B cell (primary cell): Measurements from ENCODE around the gene PHOX2B. TPM values are rescaled to one million over a fixed set of nuclear protein-coding genes. Genes with fewer than 3 reads are reported as not detected.

Source experiments
- ATAC-seq: fragments of 200-7000 bp; cut with Tn5 transposase; one replicate; pipeline ENCODE4 v1.10.0; 2021; ENCODE audit warnings: low read depth, mild to moderate bottlenecking, moderate number of reproducible peaks, moderate library complexity
- CTCF ChIA-PET: fragments of 350-600 bp; sonication (Branson Sonifier 250); formaldehyde crosslinking; loops from one replicate; lab custom pipeline; 2021; ENCODE audit warnings: antibody characterized with exemption, inconsistent platforms; lab: Charles Lee
- POLR2A ChIA-PET: fragments of 350-600 bp; sonication (Branson Sonifier 250); formaldehyde crosslinking; loops from one replicate; lab custom pipeline; 2021; ENCODE audit warnings: antibody characterized with exemption; lab: Charles Lee
- DNase-seq: peaks from one replicate; pipeline ENCODE4 v3.0.0; 2013
- H2AFZ ChIP-seq: 2 replicates; pipeline ENCODE4 v1.6.1; 2012; ENCODE audit warnings: mild to moderate bottlenecking, low read depth, low read length; ENCODE audit not compliant: insufficient read depth, poor library complexity, severe bottlenecking
- H3K27ac ChIP-seq, 2 donors: 1 replicate in 1 of 2; 2 replicates in 1 of 2; pipeline ENCODE4 v1.5.1; 2012 to 2013; ENCODE audit warnings: low read length in 2 of 2, mild to moderate bottlenecking in 2 of 2, moderate library complexity in 1 of 2
- H3K27me3 ChIP-seq, 4 experiments: fragments of 200-600 bp in 1 of 4; sonication (generic) in 1 of 4; replicated peaks in 1 of 4; 1 replicate in 2 of 4; 2 replicates in 2 of 4; pipeline versions ENCODE4 v1.6.1 to v1.7.0; 2013 to 2016; ENCODE audit warnings: low read length in 3 of 4, mild to moderate bottlenecking in 2 of 4, mixed read lengths in 1 of 4, moderate library complexity in 1 of 4; ENCODE audit not compliant: insufficient read depth in 4 of 4, control insufficient read depth in 3 of 4; ENCODE audit errors: control extremely low read depth in 1 of 4
- H3K36me3 ChIP-seq, 2 experiments: replicated peaks in 1 of 2; 1 replicate in 1 of 2; 2 replicates in 1 of 2; pipeline versions ENCODE4 v1.6.1 to v1.7.1; 2013; ENCODE audit warnings: low read length in 1 of 2; ENCODE audit not compliant: insufficient read depth in 2 of 2, control insufficient read depth in 1 of 2; ENCODE audit errors: control extremely low read depth in 1 of 2, extremely low read depth in 1 of 2
- H3K4me1 ChIP-seq, 2 donors: fragments of 200-600 bp in 1 of 2; sonication (generic) in 1 of 2; 1 replicate in 1 of 2; 2 replicates in 1 of 2; pipeline versions ENCODE4 v1.5.1 to v1.6.1; 2013 to 2017; ENCODE audit warnings: low read length in 2 of 2; ENCODE audit not compliant: control insufficient read depth in 2 of 2, insufficient read depth in 2 of 2
- H3K4me2 ChIP-seq: replicated peaks from 2 replicates; pipeline ENCODE3; 2012; ENCODE audit warnings: mild to moderate bottlenecking, low read depth, low read length; ENCODE audit not compliant: poor library complexity, severe bottlenecking
- H3K4me3 ChIP-seq, 5 experiments: fragments of 200-600 bp in 1 of 5; sonication (generic) in 1 of 5; 1 replicate in 3 of 5; 2 replicates in 2 of 5; pipeline versions ENCODE4 v1.5.1 to v1.7.0; 2011 to 2016; ENCODE audit warnings: low read length in 4 of 5, mild to moderate bottlenecking in 4 of 5, low read depth in 2 of 5, control low read depth in 1 of 5, moderate library complexity in 1 of 5; ENCODE audit not compliant: insufficient read depth in 1 of 5; ENCODE audit errors: control extremely low read depth in 1 of 5, extremely low read depth in 1 of 5
- H3K79me2 ChIP-seq: fragments of 200-600 bp; sonication (generic); one replicate; pipeline ENCODE4 v1.6.0; 2016; ENCODE audit warnings: low read length; ENCODE audit not compliant: control insufficient read depth, insufficient read depth
- H3K9ac ChIP-seq: fragments of 200-600 bp; sonication (generic); 2 replicates; pipeline ENCODE4 v1.6.1; 2017; ENCODE audit warnings: mild to moderate bottlenecking, low read length, moderate library complexity
- H3K9me3 ChIP-seq, 3 donors: one replicate each; pipeline versions ENCODE4 v1.6.1 to v1.7.1; 2013; ENCODE audit warnings: low read length in 2 of 3; ENCODE audit not compliant: control insufficient read depth in 2 of 3, insufficient read depth in 1 of 3; ENCODE audit errors: control extremely low read depth in 1 of 3
- H4K20me1 ChIP-seq: 2 replicates; pipeline ENCODE4 v1.6.0; 2012; ENCODE audit warnings: mild to moderate bottlenecking, low read length; ENCODE audit not compliant: insufficient read depth, control insufficient read depth, poor library complexity, severe bottlenecking
- H3K27ac Mint-ChIP-seq: one replicate; pipeline ENCODE4 v1.8.0; 2021; ENCODE audit warnings: mixed read lengths
- H3K27me3 Mint-ChIP-seq: one replicate; pipeline ENCODE4 v1.8.0; 2021; ENCODE audit warnings: mixed read lengths
- H3K4me1 Mint-ChIP-seq: one replicate; pipeline ENCODE4 v1.8.0; 2021; ENCODE audit warnings: mixed read lengths
- H3K4me3 Mint-ChIP-seq: one replicate; pipeline ENCODE4 v1.8.0; 2021; ENCODE audit warnings: mixed read lengths
- H3K9me3 Mint-ChIP-seq: one replicate; pipeline ENCODE4 v1.8.0; 2022; ENCODE audit warnings: mixed read lengths; ENCODE audit not compliant: insufficient read depth
- EZH2 ChIP-seq: IDR thresholded peaks from 2 replicates; pipeline ENCODE4 v1.6.1; 2012; ENCODE audit warnings: borderline replicate concordance, low read depth, mild to moderate bottlenecking, moderate library complexity, low read length; ENCODE audit not compliant: insufficient read depth, poor library complexity, severe bottlenecking
- WGBS: methylation state at CpG from one replicate; pipeline ENCODE4 v1.1.5; 2013; ENCODE audit warnings: missing lambda C conversion rate; ENCODE audit not compliant: insufficient coverage; 5-methylcytosine and 5-hydroxymethylcytosine counted together
- intact Hi-C: fragments of 100-400 bp; cut with micrococcal nuclease; formaldehyde crosslinking; loops from one replicate; pipeline ENCODE4 v1.10.0; 2022
- polyA plus RNA-seq: library from polyadenylated mRNA; depleted of rRNA; stranded (reverse); fragments of >200 nt; gene quantifications from 2 replicates; pipeline ENCODE4 v1.2.3, GENCODE V29; 2012
- total RNA-seq, 2 donors: library from RNA; stranded (reverse); fragments of 120-200 nt in 1 of 2; gene quantifications; 1 replicate in 1 of 2; 2 replicates in 1 of 2; pipeline versions ENCODE4 v1.2.3 to v1.2.4, GENCODE V29; 2013 to 2022
- TF ChIP-seq, protein P1 (sequence below): fragments of 200-600 bp; IDR thresholded peaks from one replicate; pipeline ENCODE4 v1.8.0; 2022; ENCODE audit warnings: antibody characterized with exemption, mild to moderate bottlenecking

PHOX2B gene
- total and polyA plus RNA-seq, 2 donors (not counting 1 experiment from before 2014, with no cell fraction given), result not detected

DNA sequence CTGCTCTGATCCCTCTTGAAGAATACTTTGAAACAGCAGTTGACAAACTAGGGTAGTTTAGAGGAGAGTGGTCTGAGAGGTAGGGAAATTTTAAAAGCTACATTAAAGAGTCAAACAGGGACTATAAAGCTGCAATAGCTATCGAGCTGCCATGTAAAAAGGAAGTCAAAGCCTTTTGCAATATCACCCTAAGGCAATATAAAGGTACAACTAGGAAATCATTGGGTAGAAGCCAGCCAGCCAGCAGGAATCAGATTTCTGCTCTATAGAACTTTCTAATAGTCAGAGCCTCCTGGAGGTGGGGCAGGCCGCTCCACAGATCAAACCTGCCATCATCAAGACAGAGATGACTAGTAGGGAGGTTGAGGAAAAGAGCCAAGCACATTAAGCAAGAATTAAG lies 15.2 kb upstream of the PHOX2B start:
- Histone ChIP-seq H3K4me2 (no peak overlapping the region), H3K79me2 (no peaks in the 10 kb centered on the region), H3K4me1 (no peaks in the 10 kb centered on the region), H2AFZ (no peak overlapping the region), H3K4me3 (no peak overlapping the region), H3K36me3 (no peaks in the 10 kb centered on the region), H4K20me1 (no peaks in the 10 kb centered on the region), H3K9me3 (no peaks in the 10 kb centered on the region), H3K9ac (no peak overlapping the region), H3K27ac (no peak overlapping the region), H3K27me3 (no peaks in the 10 kb centered on the region)
- POLR2A ChIA-PET, result no interaction called here
- CTCF ChIA-PET, result no interaction called here
- no peak overlapping the region for H3K4me3 Mint-ChIP-seq
- no CpG with 5 or more reads among the region's 2 CpGs for WGBS
- peaks cover 23% of the 10 kb centered on the region for H3K27me3 Mint-ChIP-seq
- H3K9me3 Mint-ChIP-seq, result no peaks in the 10 kb centered on the region
- TF ChIP-seq, protein P1, sequence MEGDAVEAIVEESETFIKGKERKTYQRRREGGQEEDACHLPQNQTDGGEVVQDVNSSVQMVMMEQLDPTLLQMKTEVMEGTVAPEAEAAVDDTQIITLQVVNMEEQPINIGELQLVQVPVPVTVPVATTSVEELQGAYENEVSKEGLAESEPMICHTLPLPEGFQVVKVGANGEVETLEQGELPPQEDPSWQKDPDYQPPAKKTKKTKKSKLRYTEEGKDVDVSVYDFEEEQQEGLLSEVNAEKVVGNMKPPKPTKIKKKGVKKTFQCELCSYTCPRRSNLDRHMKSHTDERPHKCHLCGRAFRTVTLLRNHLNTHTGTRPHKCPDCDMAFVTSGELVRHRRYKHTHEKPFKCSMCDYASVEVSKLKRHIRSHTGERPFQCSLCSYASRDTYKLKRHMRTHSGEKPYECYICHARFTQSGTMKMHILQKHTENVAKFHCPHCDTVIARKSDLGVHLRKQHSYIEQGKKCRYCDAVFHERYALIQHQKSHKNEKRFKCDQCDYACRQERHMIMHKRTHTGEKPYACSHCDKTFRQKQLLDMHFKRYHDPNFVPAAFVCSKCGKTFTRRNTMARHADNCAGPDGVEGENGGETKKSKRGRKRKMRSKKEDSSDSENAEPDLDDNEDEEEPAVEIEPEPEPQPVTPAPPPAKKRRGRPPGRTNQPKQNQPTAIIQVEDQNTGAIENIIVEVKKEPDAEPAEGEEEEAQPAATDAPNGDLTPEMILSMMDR, result no peak
- no peak for TF ChIP-seq EZH2
- DNase-seq, result no peak
- intact Hi-C loops, result no loop called here
- H3K4me1 Mint-ChIP-seq, result no peaks in the 10 kb centered on the region
- H3K27ac Mint-ChIP-seq, result no peak overlapping the region
- no peak for ATAC-seq

- TF ChIP-seq, protein P1, result no peak
- TF ChIP-seq EZH2, result no peak
- ChIA-PET CTCF (no interaction called here), POLR2A (no interaction called here)
- H3K9me3 ChIP-seq, result no peaks in the 10 kb centered on the region
- peaks cover 0 to 6% (median 3%) of the 10 kb centered on the region in 4 experiments for H3K27me3 ChIP-seq
- no peak overlapping the region for H3K4me3 ChIP-seq
- no peak overlapping the region for H2AFZ ChIP-seq
- H3K79me2 ChIP-seq, result no peaks in the 10 kb centered on the region
- no peaks in the 10 kb centered on the region for H3K4me1 ChIP-seq
- ATAC-seq (no peak), DNase-seq (no peak)
- peaks cover 46% of the 10 kb centered on the region for H3K27me3 Mint-ChIP-seq
- H3K36me3 ChIP-seq, result no peaks in the 10 kb centered on the region
- no peaks in the 10 kb centered on the region for H4K20me1 ChIP-seq
- H3K27ac Mint-ChIP-seq, result no peak overlapping the region
- H3K9ac ChIP-seq, result no peak overlapping the region
- no peak overlapping the region for H3K4me3 Mint-ChIP-seq
- H3K4me2 ChIP-seq, result no peak overlapping the region
- no peaks in the 10 kb centered on the region for H3K9me3 Mint-ChIP-seq
- intact Hi-C loops, result no loop called here
- H3K4me1 Mint-ChIP-seq, result no peaks in the 10 kb centered on the region
- H3K27ac ChIP-seq, result no peak overlapping the region
Observed at GRCh38 chr4:41758884-41759283, 10.4 kb upstream of the PHOX2B start.
